ENCODE data around the gene PDGFA.

PDGFA gene

GRCh38 chr7:515628-516027 lies 4.0 kb downstream of the PDGFA start:
- DNase-seq = no peak

GRCh38 chr7:514651-515598 lies 4.7 kb downstream of the PDGFA start:
- DNase-seq = no peak

GRCh38 chr7:514242-514641 lies 5.4 kb downstream of the PDGFA start:
- no peak for DNase-seq

GRCh38 chr7:513521-514166 lies 6.0 kb downstream of the PDGFA start:
- no peak for DNase-seq

- DNase-seq = no peak
Measured at GRCh38 chr7:512541-513311, 6.9 kb downstream of the PDGFA start.

- no peak for DNase-seq
Measured at GRCh38 chr7:512146-512510, 7.5 kb downstream of the PDGFA start.

- DNase-seq = no peak
Measured at GRCh38 chr7:511476-512145, 8.0 kb downstream of the PDGFA start.

- DNase-seq = no peak
Measured at GRCh38 chr7:510782-511281, 8.8 kb downstream of the PDGFA start.

- no peak for DNase-seq
Measured at GRCh38 chr7:510131-510481, 9.5 kb downstream of the PDGFA start.

- no peak for DNase-seq
Measured at GRCh38 chr7:509426-510130, 10.1 kb downstream of the PDGFA start.

GRCh38 chr7:508461-509170 lies 11.0 kb downstream of the PDGFA start:
- DNase-seq = no peak

- no peak for DNase-seq
Measured at GRCh38 chr7:507623-508300, 11.9 kb downstream of the PDGFA start.

- DNase-seq = no peak
Measured at GRCh38 chr7:506921-507622, 12.6 kb downstream of the PDGFA start.

- no peak for DNase-seq
Measured at GRCh38 chr7:506391-506831, 13.2 kb downstream of the PDGFA start.

- no peak for DNase-seq
Measured at GRCh38 chr7:505171-505570, 14.5 kb downstream of the PDGFA start.

GRCh38 chr7:504221-505111 lies 15.2 kb downstream of the PDGFA start:
- DNase-seq = no peak

- DNase-seq = no peak
Measured at GRCh38 chr7:503575-504111, 16.0 kb downstream of the PDGFA start.

- DNase-seq = no peak
Measured at GRCh38 chr7:502296-502695, 17.4 kb downstream of the PDGFA start.

- no peak for DNase-seq
Measured at GRCh38 chr7:501526-501925, 18.1 kb downstream of the PDGFA start.
